HG03060 (cell line): ENCODE results near the gene SLIT1.

Experiments
- ATAC-seq: cut with Tn5 transposase; IDR thresholded peaks from one replicate; pipeline ENCODE4 v1.9.1; 2021; ENCODE audit warnings: low read depth, moderate number of reproducible peaks; ENCODE audit not compliant: unreplicated experiment

Gene SLIT1

GRCh38 chr10:96949039-96949683 lies 236.6 kb downstream of the SLIT1 start:
- no peak for ATAC-seq
